Stimulated activated CD8-positive, alpha-beta memory T cell treated with anti-CD3 and anti-CD28 coated beads, Interleukin-2, amount 100 ng/mL, for 1 hour (primary cell): ENCODE measurements around the gene SIX1.

Source experiments
- DNase-seq, 2 donors: peaks; one replicate each; pipeline ENCODE4 v3.0.0-alpha.2; 2020; ENCODE audit warnings: low read depth in 2 of 2

SIX1 gene

GRCh38 chr14:60642270-60643140 is 6.8 kb downstream of the SIX1 start:
- no peak for DNase-seq

GRCh38 chr14:60641742-60642269 is 7.5 kb downstream of the SIX1 start:
- no peak for DNase-seq

- no peak for DNase-seq
Measured at GRCh38 chr14:60640859-60641741, 8.2 kb downstream of the SIX1 start.

- DNase-seq: no peak
Measured at GRCh38 chr14:60639674-60640073, 9.6 kb downstream of the SIX1 start.

- DNase-seq: no peak
Measured at GRCh38 chr14:60637479-60638315, 11.6 kb downstream of the SIX1 start.

- DNase-seq: no peak
Measured at GRCh38 chr14:60636879-60637478, 12.3 kb downstream of the SIX1 start.

- no peak for DNase-seq
Measured at GRCh38 chr14:60634153-60634552, 15.1 kb downstream of the SIX1 start.

GRCh38 chr14:60632777-60633176 is 16.5 kb downstream of the SIX1 start:
- DNase-seq: no peak

GRCh38 chr14:60632257-60632656 is 17.0 kb downstream of the SIX1 start:
- DNase-seq: no peak

GRCh38 chr14:60631842-60632241 is 17.4 kb downstream of the SIX1 start:
- DNase-seq: no peak

GRCh38 chr14:60630129-60630528 is 19.1 kb downstream of the SIX1 start:
- no peak for DNase-seq

- DNase-seq: no peak
Measured at GRCh38 chr14:60628892-60629291, 20.4 kb downstream of the SIX1 start.

- DNase-seq: no peak
Measured at GRCh38 chr14:60622917-60623257, 26.4 kb downstream of the SIX1 start.

GRCh38 chr14:60622210-60622916 is 26.9 kb downstream of the SIX1 start:
- DNase-seq: no peak

GRCh38 chr14:60621386-60621785 is 27.9 kb downstream of the SIX1 start:
- no peak for DNase-seq

- no peak for DNase-seq
Measured at GRCh38 chr14:60618241-60618640, 31.0 kb downstream of the SIX1 start.

GRCh38 chr14:60616461-60616959 is 32.8 kb downstream of the SIX1 start:
- no peak for DNase-seq

GRCh38 chr14:60602291-60602690 is 47.0 kb downstream of the SIX1 start:
- no peak for DNase-seq

- no peak for DNase-seq
Measured at GRCh38 chr14:60599727-60600126, 49.5 kb downstream of the SIX1 start.

- no peak for DNase-seq
Measured at GRCh38 chr14:60596139-60596538, 53.1 kb downstream of the SIX1 start.
